Tibial nerve (tissue), 4 donors: Measurements from ENCODE around the gene RENBP. TPM values are rescaled to one million over a fixed set of nuclear protein-coding genes. Genes with fewer than 3 reads are reported as not detected.

Experiments used
- DNase-seq, 2 donors: peaks; one replicate each; pipeline ENCODE4 v3.0.0-alpha.2; 2019; ENCODE audit warnings: low spot score in 2 of 2
- H3K27ac ChIP-seq, 4 donors: fragments of 200-600 bp; sonication (generic) in 3 of 4; one replicate each; pipeline ENCODE4 v1.5.1; 2017 to 2019; ENCODE audit warnings: mild to moderate bottlenecking in 1 of 4
- H3K27me3 ChIP-seq, 2 donors: fragments of 200-600 bp; sonication (generic) in 1 of 2; one replicate each; pipeline versions ENCODE4 v1.5.1 to v1.6.0; 2017 to 2019
- H3K36me3 ChIP-seq, 3 donors: fragments of 200-600 bp; sonication (generic); one replicate each; pipeline ENCODE4 v1.5.1; 2018 to 2019
- H3K4me1 ChIP-seq, 4 donors: fragments of 200-600 bp; sonication (generic) in 3 of 4; one replicate each; pipeline ENCODE4 v1.5.1; 2017 to 2019
- H3K4me3 ChIP-seq, 4 donors: fragments of 200-600 bp; sonication (generic) in 3 of 4; one replicate each; pipeline ENCODE4 v1.5.1; 2017 to 2019; ENCODE audit warnings: mild to moderate bottlenecking in 1 of 4, moderate library complexity in 1 of 4
- H3K9me3 ChIP-seq, 4 donors: fragments of 200-600 bp; sonication (generic) in 3 of 4; one replicate each; pipeline ENCODE4 v1.5.1; 2017 to 2019
- EP300 ChIP-seq, 2 donors: sonication (generic); formaldehyde crosslinking; IDR thresholded peaks; one replicate each; pipeline ENCODE4 v1.6.1; 2017; ENCODE audit warnings: antibody characterized with exemption in 2 of 2, mild to moderate bottlenecking in 1 of 2
- POLR2A ChIP-seq, 2 donors: fragments of 450-650 bp; IDR thresholded peaks; one replicate each; pipeline ENCODE4 v1.6.1; 2017; ENCODE audit warnings: antibody characterized with exemption in 2 of 2, mild to moderate bottlenecking in 2 of 2, moderate library complexity in 2 of 2
- WGBS, 2 donors: methylation state at CpG; one replicate each; pipeline ENCODE4 v1.1.5; 2018; 5-methylcytosine and 5-hydroxymethylcytosine counted together
- total RNA-seq, 4 donors: library from RNA; depleted of rRNA; stranded (reverse); fragments of >200 nt; gene quantifications; one replicate each; pipeline ENCODE4 v1.1.0, GENCODE V29; 2016
- TF ChIP-seq, protein P1 (sequence below), 5 experiments: fragments of 200-600 bp in 3 of 5; fragments of 450-650 bp in 2 of 5; sonication (generic) in 3 of 5; IDR thresholded peaks; one replicate each; pipeline ENCODE4 v1.5.1; 2016 to 2019; ENCODE audit warnings: antibody characterized with exemption in 5 of 5, mild to moderate bottlenecking in 3 of 5, moderate library complexity in 2 of 5

Gene RENBP
- total RNA-seq, 4 donors from 2014 or later, result 12.1 to 28.8 (median 17.8) TPM

DNA sequence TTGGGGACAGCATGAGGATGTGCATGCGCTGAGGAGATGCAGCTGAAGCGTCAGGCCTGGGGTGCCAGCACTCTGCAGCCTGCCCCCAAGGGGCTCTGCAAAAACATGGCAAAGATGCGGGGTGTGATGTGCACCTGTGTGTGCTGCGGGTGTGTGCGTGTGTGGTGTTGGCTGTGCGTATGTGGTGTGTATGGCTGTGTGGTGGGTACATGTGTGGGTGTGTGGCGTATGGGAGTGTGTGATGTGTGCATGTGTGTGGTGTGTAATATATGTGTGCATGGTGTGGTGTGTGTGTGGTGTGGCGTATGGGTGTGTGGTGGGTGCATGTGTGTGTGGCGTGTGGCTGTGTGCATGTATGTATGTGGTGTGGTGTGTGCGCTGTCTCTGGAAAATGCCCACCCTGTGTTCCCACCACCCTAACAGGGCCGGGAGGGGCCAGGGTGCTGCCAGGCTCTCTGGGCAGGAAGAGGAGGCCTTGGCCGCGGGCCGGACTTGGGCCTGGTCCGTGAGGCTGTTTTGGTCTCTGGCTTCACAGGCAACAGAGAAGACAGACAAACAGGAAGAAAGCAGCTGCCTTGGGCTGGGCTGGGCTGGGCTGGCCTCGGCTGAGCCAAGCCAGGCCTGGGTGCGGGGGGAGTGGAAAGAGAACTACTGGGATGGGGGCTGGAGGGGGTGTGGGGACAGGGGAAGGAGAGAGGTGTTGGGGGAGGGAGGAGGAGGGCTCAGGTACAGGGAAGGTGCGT is 41.0 kb downstream of the RENBP start:
- DNase-seq, result peak in 1 of 2 donors; percentile 5

DNA sequence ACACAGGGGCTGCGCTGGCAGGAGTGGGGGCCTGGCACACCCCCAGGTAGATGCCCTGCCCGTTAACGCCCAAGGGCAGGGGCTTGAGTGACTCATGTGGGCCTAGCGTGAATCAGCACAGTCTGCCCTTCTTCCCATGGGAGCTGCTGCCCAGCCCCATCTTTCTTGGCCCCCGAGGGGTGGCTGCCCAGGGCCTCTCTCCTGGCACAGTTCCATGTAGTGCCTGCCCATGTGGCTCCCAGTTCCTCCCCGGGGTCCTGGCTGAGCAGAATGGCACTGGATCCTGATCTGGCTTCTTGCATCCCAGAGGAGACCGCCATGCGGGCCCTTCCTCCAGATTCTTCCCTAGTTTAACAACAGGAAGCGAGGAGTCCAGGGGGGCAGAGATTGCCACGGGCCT is 42.1 kb downstream of the RENBP start:
- Histone ChIP-seq H3K36me3 (no peaks in the 10 kb centered on the region), H3K4me1 (peaks cover 0 to 39% (median 6%) of the 10 kb centered on the region in 4 donors), H3K9me3 (no peaks in the 10 kb centered on the region), H3K27me3 (no peaks in the 10 kb centered on the region), H3K4me3 (no peak overlapping the region), H3K27ac (no peak overlapping the region)
- no peak for DNase-seq
- TF ChIP-seq, protein P1, sequence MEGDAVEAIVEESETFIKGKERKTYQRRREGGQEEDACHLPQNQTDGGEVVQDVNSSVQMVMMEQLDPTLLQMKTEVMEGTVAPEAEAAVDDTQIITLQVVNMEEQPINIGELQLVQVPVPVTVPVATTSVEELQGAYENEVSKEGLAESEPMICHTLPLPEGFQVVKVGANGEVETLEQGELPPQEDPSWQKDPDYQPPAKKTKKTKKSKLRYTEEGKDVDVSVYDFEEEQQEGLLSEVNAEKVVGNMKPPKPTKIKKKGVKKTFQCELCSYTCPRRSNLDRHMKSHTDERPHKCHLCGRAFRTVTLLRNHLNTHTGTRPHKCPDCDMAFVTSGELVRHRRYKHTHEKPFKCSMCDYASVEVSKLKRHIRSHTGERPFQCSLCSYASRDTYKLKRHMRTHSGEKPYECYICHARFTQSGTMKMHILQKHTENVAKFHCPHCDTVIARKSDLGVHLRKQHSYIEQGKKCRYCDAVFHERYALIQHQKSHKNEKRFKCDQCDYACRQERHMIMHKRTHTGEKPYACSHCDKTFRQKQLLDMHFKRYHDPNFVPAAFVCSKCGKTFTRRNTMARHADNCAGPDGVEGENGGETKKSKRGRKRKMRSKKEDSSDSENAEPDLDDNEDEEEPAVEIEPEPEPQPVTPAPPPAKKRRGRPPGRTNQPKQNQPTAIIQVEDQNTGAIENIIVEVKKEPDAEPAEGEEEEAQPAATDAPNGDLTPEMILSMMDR (IDR thresholded peaks at IDR 0.05), result no peak
- no peak for TF ChIP-seq POLR2A (IDR thresholded peaks at IDR 0.05)
- TF ChIP-seq EP300 (IDR thresholded peaks at IDR 0.05), result no peak
- 70% methylated on average over 10 of the region's 10 CpGs; no CpG with 5 or more reads in 1 of the 2 donors for WGBS, 2 donors

More for the DNA sequence above, 41.0 kb downstream of the RENBP start:
- Histone ChIP-seq H3K27ac (peak overlapping the region in 2 of 4 donors; percentile 34 to 61), H3K36me3 (no peaks in the 10 kb centered on the region), H3K9me3 (no peaks in the 10 kb centered on the region), H3K4me1 (peaks cover 0 to 39% (median 6%) of the 10 kb centered on the region in 4 donors), H3K4me3 (no peak overlapping the region), H3K27me3 (no peaks in the 10 kb centered on the region)
- no peak for TF ChIP-seq EP300 (IDR thresholded peaks at IDR 0.05)
- TF ChIP-seq, protein P1 (IDR thresholded peaks at IDR 0.05), result no peak
- no peak for TF ChIP-seq POLR2A (IDR thresholded peaks at IDR 0.05)
- 61 to 66% methylated on average over 14 to 18 of the region's 18 CpGs for WGBS, 2 donors

DNA sequence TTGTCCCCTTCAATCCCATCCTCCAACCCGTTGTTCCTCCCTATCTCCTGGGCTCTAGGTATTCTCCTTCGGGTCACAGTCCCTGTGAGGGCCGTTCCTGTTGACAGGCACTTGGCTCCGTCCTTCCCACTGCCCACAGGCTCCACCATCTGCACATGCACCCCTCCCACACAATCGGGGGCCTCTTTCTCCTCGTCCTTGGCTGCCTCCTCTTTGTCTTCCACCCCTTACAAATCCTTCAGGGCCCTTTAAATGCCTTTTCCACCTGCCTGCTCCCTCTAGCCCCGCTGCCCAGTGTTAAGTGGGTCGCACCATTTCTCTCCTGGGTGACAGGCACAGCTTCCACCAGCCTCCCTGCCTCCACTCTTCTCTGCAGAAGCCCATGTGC is 42.7 kb downstream of the RENBP start:
- no peaks in the 10 kb centered on the region for H3K27me3 ChIP-seq
- H3K4me3 ChIP-seq, result no peak overlapping the region
- no peak overlapping the region for H3K27ac ChIP-seq
- peaks cover 0 to 39% (median 6%) of the 10 kb centered on the region in 4 donors for H3K4me1 ChIP-seq
- TF ChIP-seq, protein P1 (IDR thresholded peaks at IDR 0.05), result no peak
- no peak for TF ChIP-seq POLR2A (IDR thresholded peaks at IDR 0.05)
- TF ChIP-seq EP300 (IDR thresholded peaks at IDR 0.05), result no peak
- H3K36me3 ChIP-seq, result no peaks in the 10 kb centered on the region
- DNase-seq, result no peak
- 57 to 59% methylated on average over 8 of the region's 8 CpGs for WGBS, 2 donors
- H3K9me3 ChIP-seq, result no peaks in the 10 kb centered on the region

DNA sequence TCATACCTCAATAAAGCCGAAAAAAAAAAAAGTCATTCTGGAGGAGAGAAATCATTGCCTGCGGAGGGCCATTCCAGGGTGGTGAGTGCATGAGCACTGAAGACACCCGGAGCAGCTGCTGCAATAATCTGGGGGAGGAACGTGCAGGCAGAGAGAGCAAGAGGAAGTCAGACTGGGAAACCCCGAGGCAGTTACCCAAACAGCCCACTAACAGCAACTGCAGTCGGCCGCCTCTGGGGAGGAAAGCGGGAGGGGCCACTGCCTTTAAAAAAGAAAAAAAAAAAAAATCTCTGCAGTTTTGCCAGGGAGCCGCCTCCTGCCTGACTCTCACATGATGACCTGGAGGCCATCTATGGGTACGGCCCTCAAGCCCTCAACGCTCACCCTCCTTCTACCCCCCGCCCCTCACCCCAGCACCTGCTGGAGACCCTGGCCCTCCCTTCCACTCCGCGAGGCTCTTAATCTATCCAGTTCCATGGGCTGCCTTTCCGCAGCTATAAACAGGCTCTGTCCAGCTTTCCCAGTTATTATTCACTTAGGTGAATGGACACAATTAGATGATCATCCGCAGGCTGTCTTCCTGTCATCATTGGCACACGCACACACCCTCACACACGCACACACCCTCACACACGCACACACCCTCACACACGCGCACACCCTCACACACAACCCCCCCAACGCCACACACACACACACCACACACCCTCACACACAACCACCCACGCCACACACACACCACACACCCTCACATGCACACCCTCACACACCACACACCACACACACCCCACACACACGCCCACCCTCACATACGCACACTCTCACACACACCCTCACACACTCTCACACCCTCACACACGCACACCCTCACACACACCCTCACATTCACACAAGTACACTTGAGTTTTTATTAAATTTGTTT is 43.4 kb downstream of the RENBP start:
- Histone ChIP-seq H3K27me3 (no peaks in the 10 kb centered on the region), H3K4me3 (no peak overlapping the region), H3K4me1 (peaks cover 0 to 39% (median 6%) of the 10 kb centered on the region in 4 donors), H3K27ac (no peak overlapping the region), H3K36me3 (no peaks in the 10 kb centered on the region), H3K9me3 (no peaks in the 10 kb centered on the region)
- DNase-seq, result peak in 1 of 2 donors; percentile 28
- 37 to 54% methylated on average over 16 to 26 of the region's 26 CpGs for WGBS, 2 donors
- TF ChIP-seq EP300 (IDR thresholded peaks at IDR 0.05), result no peak
- TF ChIP-seq POLR2A (IDR thresholded peaks at IDR 0.05), result no peak
- TF ChIP-seq, protein P1 (IDR thresholded peaks at IDR 0.05), result no peak
